H1 (cell line): ENCODE data around the gene PLEKHA3. TPM values are rescaled to one million over a fixed set of nuclear protein-coding genes. Genes with fewer than 3 reads are reported as not detected.

Source experiments
- ASH2L ChIP-seq: fragments of 200-600, 300-600 bp; sonication (generic); IDR thresholded peaks from one replicate; pipeline ENCODE4 v1.7.1; 2017; ENCODE audit warnings: low read length
- KDM1A ChIP-seq: fragments of 200-600, 300-600 bp; sonication (generic); IDR thresholded peaks from 2 replicates; pipeline ENCODE4 v1.7.1; 2016; ENCODE audit warnings: mild to moderate bottlenecking, low read length, borderline replicate concordance
- SP2 ChIP-seq: IDR thresholded peaks from 2 replicates; pipeline ENCODE4 v1.6.1; 2012; ENCODE audit warnings: mild to moderate bottlenecking, low read length, inconsistent platforms
- polyA plus RNA-seq, 7 experiments: library from polyadenylated mRNA; depleted of rRNA in 3 of 7; stranded (reverse) in 5 of 7; unstranded in 2 of 7; fragments of >200 nt in 5 of 7; fragments of 200-250 nt in 2 of 7; gene quantifications; 1 replicate in 5 of 7; 2 replicates in 1 of 7; 4 replicates in 1 of 7; pipeline versions ENCODE4 v1.2.1 to v1.2.3, GENCODE V29; 2011 to 2013; ENCODE audit warnings: missing spikeins in 2 of 7, mixed read lengths in 2 of 7
- total RNA-seq: library from RNA; stranded (reverse); fragmentation: NEBNext Ultra II Directional; extraction: Animal tissue kit (Norgen Biotek cat#: 25700); gene quantifications from 2 replicates; pipeline ENCODE4 v1.2.1, GENCODE V29; 2021

PLEKHA3 gene
- total and polyA plus RNA-seq, 2 of the 8 experiments (the other 6 are each of a cell fraction or from before 2014, with no cell fraction given): 1.9 to 20.1 TPM

GRCh38 chr2:178452334-178452733 is 27.9 kb upstream of the PLEKHA3 start (continued):
- TF ChIP-seq ASH2L (no peak), SP2 (no peak), KDM1A (no peak)
